HG02981 (cell line): ENCODE results near the gene ADA.
A peak's percentile ranks its signal among the peaks of the same experiment; 100 is the strongest.

Experiments used
- ATAC-seq: cut with Tn5 transposase; IDR thresholded peaks from one replicate; pipeline ENCODE4 v1.9.1; 2021; ENCODE audit warnings: mild to moderate bottlenecking, moderate library complexity; ENCODE audit not compliant: unreplicated experiment

The ADA gene

GRCh38 chr20:44625361-44625760 lies 26.1 kb downstream of the ADA start:
- ATAC-seq = no peak

GRCh38 chr20:44624743-44625271 lies 26.7 kb downstream of the ADA start:
- ATAC-seq = no peak

- ATAC-seq = no peak
These were observed 27.3 kb downstream of the ADA start for GRCh38 chr20:44624152-44624551.

GRCh38 chr20:44622501-44623270 lies 28.8 kb downstream of the ADA start:
- no peak for ATAC-seq

- ATAC-seq = no peak
These were observed 29.6 kb downstream of the ADA start for GRCh38 chr20:44621939-44622338.

- no peak for ATAC-seq
These were observed 30.2 kb downstream of the ADA start for GRCh38 chr20:44621325-44621724.

- ATAC-seq = no peak
These were observed 31.5 kb downstream of the ADA start for GRCh38 chr20:44620030-44620429.

- no peak for ATAC-seq
These were observed 32.2 kb downstream of the ADA start for GRCh38 chr20:44619294-44619693.

- no peak for ATAC-seq
These were observed 33.2 kb downstream of the ADA start for GRCh38 chr20:44618318-44618731.

GRCh38 chr20:44616604-44616964 lies 34.9 kb downstream of the ADA start:
- ATAC-seq = no peak

GRCh38 chr20:44615876-44616603 lies 35.5 kb downstream of the ADA start:
- ATAC-seq = no peak

- ATAC-seq = no peak
These were observed 36.2 kb downstream of the ADA start for GRCh38 chr20:44615169-44615791.

- no peak for ATAC-seq
These were observed 37.0 kb downstream of the ADA start for GRCh38 chr20:44614525-44614924.

GRCh38 chr20:44613575-44613974 lies 37.9 kb downstream of the ADA start:
- ATAC-seq = no peak

GRCh38 chr20:44610313-44610962 lies 41.1 kb downstream of the ADA start:
- ATAC-seq = peak; percentile 19

GRCh38 chr20:44609516-44610312 lies 41.8 kb downstream of the ADA start:
- peak; percentile 82 for ATAC-seq

- ATAC-seq = no peak
These were observed 42.4 kb downstream of the ADA start for GRCh38 chr20:44609006-44609515.

- no peak for ATAC-seq
These were observed 44.6 kb downstream of the ADA start for GRCh38 chr20:44606725-44607441.

- ATAC-seq = no peak
These were observed 48.2 kb downstream of the ADA start for GRCh38 chr20:44603327-44603726.

- ATAC-seq = no peak
These were observed 49.7 kb downstream of the ADA start for GRCh38 chr20:44601801-44602204.
